HG03571 (cell line): ENCODE measurements around the gene ATXN7L1.

Experiments used
- ATAC-seq: cut with Tn5 transposase; IDR thresholded peaks from one replicate; pipeline ENCODE4 v1.9.1; 2021; ENCODE audit not compliant: unreplicated experiment

The ATXN7L1 gene

DNA sequence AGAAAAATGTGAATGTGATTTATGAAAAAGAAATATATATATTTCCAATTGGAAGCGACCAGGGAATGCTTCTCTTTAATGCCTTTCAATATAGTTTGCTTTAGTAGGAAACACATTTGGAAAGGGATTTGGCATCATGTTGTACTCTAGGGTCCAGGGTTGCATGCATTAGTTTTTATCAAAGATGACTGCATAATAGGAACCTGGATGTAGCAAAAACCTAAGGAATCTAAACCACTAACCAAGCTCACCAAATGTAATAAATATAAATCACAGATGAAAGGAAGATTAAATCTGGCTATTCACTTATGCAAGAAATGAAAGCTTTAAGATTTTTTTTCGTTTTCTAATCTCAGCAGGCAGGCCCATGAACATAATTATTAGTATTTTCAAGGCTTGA lies 120.0 kb downstream of the ATXN7L1 start:
- no peak for ATAC-seq

DNA sequence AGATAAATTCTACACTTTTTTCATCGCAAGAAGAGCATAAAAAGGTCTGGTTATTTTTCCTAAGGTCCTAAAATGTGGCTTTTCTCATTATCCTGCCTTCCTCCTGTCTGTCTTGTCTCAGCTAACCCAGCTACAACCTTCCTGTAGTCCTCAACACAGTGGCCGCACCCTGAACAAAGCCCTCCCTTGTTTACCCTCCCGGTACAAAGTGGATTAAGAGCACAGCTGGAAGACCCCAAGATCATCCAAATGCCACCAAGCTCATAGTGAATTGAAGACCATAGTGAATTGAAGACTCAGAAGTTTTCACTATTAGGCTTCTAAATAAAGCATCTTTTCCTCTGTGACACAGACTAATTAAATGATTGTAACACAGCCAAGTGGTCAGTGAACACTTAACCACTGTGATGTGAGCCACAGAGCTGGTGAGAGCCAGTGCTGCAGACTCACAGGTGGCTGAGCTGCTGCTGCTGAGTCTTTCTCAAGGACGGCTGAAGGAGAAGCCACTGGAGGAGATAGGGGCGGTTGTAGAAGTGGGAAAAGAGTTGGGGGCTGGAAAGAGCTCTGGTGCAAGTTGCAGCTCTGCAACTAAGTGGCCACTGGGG lies 123.6 kb downstream of the ATXN7L1 start:
- ATAC-seq, result no peak

DNA sequence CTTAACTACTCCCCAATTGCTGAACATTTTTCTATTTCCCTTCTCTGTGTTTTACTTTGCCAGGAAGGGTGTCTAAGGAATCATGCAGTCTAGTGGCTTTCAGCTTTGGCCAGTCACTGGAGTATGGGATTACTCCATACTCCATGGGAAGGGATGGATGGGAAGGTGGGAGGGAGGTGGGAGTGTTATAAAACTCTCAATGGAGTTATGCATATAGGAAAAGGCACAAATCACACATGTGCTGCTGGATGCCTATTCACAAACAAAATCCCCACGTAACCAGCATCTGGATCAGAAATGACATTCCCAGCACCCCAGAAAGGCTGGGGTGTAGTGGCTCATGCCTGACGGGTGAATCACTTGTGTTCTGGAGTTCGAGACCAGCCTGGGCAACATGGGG lies 125.3 kb downstream of the ATXN7L1 start:
- ATAC-seq, result no peak

DNA sequence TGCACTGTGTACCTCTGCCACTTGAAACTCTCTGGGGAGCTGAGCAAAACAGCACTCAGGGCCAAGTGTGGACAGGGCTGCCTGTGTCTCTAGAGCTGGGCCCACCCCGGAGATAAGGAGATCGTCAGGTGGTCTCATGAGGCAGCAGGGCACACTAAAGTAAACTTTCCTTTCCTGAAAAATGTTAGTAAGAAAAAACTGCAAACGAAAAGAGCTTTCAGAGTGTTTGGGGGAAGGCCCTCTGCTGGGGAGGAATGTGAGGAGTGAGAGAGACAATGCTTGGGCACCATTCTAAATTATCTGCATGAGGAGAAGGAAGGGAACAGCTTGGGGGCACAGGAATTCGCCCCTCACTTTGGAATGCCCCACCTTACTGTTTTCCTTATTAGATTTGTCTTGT lies 127.7 kb downstream of the ATXN7L1 start:
- ATAC-seq, result no peak

DNA sequence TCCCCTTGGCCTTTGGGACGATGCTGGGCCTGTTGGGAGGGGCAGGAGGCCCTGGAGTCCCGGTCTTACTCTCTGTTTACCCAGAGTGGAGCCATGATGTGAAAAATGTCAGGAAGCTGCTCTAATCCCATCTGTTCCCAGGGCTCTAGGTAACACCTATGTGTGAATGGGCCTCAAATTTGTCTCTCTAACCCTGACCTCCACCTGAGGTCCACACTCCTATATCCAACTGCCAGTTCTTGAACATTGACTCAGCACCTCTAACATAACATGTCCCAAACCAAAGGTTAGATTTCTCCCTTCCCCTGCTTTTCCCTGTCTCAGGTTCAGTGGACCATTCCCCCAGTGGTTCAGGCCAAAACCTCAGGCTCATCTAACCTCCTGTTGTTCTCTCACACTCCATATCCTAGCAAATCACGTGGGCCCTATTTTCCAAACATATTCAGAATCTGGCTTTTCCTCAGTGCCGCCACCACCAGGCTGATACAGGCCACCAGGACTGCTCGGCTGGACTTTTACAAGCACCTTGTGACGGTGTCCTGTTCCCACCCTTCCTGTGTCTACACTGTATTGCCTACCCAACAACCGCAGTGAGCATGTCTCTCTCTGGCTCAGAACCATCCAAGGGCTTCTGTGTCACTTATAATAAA lies 130.6 kb downstream of the ATXN7L1 start:
- no peak for ATAC-seq

DNA sequence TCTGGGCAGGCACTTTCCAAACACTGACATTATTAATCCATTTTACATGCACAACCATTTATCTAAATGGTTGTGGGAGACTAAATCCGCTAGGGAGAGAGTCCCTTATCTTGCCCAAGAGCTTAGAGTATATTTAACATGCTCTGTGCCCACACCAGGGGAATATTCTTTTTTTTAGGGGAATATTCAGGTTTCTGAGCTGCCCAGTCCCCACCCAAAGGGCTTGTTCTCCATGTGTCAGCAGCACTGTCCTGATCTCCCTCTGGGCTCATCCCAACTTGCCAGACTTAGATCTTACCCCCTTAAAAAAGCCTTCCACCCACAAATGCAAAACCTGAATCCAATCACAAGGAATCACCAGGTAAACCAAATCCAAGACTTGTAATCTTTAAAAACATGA lies 132.1 kb downstream of the ATXN7L1 start:
- ATAC-seq, result no peak

DNA sequence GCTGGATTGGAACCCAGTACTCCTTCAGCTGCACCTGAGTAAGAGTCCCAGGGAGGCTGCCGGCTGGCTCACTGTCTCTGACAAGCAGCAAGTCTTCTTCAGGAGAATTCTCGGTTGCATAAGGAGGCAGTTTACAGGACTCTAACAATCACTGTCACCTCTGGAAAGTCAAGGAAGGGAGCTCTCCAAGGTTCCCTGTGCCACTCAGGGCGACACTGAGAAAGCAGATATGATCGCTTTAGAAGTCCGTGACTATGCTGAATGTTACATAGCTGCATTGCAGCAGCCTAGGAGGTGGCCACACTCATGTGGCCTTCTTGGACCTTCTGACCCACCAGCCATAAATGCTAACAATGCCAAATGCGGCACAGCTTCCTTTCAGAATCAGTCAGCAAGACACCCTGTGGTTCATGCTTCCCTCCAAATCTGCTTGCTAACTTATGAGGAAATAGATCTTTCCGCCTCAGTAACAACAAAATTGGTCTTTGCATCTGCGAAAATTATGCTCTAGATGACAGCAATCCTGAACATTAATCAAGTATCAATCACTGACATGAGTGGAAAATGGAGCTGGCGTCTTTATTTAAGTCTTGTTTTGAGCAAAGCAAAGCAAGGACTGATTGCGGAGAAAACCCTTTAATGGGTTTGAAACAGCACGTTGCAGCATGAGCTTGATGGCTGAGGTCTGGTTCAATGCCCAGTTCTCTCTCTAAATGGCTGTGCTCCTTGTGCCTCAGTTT lies 132.9 kb downstream of the ATXN7L1 start:
- no peak for ATAC-seq

DNA sequence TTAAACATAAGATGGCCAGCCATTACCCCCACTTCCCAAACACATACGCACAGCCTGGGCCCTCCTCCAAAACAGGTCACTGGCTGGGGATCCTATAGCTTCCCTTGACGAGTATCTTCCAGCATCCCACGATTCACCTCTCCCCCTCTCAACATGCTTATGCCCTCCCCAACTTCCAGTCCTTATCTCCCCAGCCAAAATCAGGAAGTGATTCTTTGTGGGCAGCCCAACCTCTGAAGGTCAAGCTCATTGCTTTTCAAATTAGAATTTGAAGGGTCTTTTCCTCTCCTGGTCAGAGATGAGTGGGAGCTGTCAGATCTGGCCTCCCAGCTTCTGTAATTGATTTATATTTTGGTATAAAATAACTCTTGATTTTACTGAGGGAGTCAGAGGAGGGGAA lies 133.6 kb downstream of the ATXN7L1 start:
- ATAC-seq, result no peak

DNA sequence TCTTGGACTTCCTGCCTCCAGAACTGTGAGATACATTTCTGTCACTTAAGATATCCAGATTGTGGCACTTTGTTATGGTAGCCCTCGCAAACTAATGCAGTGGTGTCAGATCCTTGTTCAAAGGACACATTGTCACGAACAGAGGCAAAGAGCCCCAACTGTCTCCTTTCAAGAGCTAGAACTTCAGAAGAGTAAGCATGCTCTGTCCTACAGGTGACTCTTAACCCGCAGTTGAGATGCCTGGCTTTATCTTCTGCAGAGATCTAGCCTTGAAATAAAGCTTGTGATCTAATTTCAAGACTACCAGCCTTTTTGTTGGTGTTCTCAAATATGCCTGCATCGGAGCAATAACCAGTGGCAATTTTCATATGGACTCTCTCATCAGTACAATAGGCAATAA lies 134.4 kb downstream of the ATXN7L1 start:
- no peak for ATAC-seq

DNA sequence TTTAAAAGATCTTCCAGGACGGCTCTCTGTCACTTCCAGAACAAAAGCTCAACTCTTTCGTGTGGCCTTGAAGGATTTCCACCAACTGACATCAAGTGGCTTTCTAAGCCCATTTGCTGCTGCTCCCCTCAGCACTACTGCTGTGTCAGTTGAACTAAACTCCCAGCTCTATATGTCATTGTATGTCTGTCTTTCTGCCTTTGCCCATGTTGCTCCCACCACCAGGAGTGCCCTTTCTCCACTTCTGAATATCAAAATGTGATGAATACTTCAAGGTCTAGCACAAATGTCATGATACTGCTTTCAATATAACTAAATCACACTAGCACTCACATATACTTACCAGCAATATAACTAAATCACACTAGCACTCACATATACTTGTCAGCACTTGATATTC lies 138.3 kb downstream of the ATXN7L1 start:
- ATAC-seq, result no peak

DNA sequence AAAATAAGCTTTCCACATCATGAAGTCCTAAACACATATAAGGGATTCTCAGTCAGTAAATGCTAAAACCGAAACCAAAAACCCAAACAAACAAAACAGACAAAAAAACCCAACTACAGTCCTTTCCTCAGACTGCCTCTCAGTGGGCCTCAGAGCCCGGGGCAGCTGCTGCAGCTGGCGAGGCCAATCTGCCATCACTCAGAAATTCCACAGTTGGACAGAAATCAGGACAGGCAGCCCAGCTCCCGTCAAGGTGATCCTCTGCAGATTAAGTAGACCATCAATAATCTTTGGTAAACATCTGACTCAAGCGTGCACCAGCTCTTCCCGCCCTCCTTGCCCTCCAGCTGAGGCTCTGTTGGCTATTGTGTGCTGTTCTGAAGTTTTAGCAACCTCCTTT lies 142.2 kb downstream of the ATXN7L1 start:
- ATAC-seq, result no peak

DNA sequence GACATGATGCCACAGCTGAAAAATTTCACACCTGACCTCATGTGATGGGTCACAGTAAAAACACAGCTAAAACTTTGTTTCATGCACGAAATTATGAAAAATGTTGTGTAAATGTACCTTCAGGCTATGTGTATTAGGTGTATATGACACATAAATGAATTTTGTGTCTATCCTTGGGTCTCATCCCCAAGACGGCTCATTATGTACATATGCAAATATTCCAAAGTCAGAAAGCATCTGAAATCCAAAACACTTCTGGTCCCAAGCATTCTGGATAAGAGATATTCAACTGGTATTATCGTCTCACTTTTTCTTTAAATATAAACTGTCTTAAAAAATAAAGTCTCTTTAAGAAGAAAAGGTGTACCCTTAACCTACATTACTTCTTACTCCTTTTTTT lies 145.4 kb downstream of the ATXN7L1 start:
- no peak for ATAC-seq

DNA sequence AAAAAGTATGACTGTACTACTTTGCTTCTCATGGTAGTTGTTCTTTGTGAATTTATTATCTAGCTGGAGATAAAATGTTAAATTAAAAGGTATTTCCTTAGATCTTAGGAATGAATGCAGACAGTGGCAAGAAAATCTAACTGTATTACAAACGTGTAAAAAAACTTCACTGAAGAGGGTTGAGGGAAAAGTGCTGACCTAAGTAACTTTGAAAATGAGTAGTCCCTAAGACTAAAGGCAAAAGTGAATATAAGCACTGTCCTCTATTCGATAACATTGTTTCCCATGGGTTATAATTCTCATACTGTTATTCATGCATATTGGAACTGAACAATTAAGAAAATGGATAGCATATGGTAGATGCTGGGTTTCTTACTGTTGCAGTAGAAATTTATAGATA lies 148.4 kb downstream of the ATXN7L1 start:
- no peak for ATAC-seq

DNA sequence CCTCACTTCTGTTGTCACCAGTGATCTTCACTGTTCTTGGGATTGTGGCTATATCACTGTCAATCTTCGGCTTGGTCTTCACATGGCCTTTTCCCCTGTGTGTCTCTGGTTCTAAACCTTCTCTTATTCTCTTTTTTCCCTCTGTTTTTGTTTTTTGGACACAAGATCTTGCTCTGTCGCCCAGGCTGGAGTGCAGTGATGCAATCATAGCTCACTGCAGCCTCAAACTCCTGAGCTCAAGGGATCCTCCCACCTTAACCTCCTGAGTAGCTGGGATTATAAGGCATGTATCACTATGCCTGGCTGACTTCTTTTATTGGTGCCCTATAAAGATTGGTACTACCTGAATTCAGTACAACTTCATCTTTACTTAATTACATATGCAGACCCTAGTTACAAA lies 151.7 kb downstream of the ATXN7L1 start:
- no peak for ATAC-seq

DNA sequence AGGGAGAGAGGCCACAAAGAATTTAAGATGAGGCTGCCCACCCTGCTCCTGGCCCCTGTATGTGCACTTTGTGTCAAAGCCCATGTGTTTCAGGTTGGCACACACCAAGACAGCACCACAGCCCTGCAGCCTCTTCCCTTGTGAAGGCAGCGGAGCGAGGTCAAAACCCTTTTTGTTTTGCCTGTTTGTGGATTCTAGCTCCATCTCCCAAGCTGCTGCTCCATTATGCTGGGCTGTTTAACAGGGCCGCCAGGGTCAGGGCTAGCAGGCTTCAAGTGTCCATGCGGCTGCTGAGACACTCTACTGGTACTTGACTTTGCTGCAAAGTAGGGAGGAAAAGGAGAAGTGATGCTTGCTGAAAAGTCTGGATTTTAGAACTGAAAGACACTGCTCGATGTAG lies 152.8 kb downstream of the ATXN7L1 start:
- ATAC-seq, result no peak

DNA sequence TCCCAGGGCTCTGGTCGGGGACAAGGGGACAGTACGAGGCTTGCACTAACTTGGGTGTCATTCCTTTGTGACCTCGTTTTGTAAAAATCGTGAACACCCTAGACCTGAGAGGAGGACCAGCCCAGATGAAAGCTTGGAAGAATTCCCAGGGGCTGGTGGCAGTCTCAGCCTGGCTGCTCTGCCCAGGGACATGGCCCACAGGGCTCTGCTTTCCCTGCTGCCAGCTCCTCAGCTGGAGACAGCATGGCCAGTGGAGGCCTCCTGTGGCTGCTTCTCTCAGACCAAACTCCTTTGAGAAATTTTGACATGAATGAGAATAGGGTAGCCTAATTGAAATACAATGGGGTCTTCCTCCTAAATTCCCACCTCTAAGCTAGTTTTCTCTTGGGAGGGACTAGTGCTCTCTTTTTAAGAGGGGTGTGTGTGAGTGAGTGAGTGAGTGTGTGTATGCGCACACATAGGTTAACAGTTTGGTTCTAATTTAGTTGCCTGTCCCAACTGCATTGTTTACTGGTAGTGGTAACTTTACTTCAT lies 154.8 kb downstream of the ATXN7L1 start:
- ATAC-seq, result no peak

DNA sequence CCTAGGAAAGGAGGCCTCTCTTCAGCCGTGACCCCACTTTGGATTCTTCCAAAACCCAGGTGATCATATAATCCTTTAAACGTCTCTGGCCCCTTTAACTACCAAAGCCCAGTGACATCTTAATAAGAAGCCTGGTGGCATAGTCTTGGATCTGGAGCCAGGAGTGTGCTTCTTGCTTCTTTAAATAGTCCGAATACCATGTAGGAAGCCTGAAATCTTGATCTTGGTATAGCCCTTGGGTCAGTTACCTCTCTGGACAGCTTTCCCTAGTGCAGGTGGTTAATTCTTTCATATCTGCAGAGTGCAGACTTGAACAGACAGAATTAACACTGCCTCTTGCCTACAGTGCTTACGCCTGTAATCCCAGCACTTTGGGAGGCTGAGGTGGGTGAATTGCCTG lies 156.5 kb downstream of the ATXN7L1 start:
- ATAC-seq, result no peak

DNA sequence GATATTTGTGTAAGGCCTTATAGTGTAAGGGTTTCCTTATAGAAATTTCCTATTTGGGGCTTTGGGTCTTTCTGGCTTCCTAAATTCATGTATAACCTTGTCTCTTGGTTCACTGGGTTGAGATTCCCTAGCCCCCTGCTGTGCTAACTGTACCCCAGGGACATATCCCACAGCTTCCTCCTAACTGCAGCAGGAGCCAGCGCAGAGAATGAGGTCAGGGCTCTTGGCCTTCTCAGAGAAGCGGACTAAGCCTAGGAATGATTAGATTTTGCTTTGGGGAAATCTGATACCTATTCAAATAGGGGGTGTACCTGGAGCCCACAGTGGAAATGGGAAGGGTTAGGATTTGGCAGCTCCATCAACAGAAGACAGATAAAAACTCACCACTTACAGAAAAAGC lies 157.0 kb downstream of the ATXN7L1 start:
- ATAC-seq, result no peak

DNA sequence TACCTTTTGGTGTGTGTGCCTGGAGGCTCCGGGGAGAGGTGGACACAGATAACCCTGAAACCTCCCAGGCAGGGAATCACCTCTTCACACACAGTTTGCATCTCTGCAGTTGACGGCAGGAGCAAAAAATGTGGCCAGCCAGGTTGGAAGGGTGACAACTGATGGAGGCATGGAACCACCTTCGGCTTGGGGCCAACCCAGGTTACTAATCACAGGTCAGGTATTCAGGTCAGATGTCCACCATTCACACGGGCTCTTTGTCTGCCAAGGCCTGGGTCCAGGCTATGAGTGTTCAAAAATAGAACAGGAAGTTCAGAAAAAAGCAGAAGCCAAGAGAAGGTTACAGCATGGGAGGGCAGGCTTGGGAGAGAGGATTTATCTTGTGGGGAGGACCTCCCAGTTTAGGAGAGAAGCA lies 157.9 kb downstream of the ATXN7L1 start:
- no peak for ATAC-seq

DNA sequence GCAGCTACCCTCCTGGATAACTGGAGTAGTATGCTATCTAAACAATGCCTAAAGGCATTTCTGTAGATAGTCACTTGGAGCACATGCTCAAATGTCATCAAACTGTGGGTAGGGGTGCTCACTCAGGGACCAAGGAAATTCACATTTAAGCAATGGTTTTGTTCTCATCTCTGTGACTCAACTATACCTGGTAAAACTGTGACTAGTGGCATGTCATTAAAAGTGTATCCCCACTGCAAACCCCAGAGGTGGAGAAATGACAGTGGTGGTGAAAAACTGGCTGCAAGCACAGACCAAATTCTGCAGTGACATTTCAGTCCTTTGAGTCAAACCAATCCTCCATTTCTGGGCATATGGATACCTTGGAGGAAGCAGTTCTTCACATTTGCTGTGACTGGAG lies 160.9 kb downstream of the ATXN7L1 start:
- ATAC-seq, result no peak

DNA sequence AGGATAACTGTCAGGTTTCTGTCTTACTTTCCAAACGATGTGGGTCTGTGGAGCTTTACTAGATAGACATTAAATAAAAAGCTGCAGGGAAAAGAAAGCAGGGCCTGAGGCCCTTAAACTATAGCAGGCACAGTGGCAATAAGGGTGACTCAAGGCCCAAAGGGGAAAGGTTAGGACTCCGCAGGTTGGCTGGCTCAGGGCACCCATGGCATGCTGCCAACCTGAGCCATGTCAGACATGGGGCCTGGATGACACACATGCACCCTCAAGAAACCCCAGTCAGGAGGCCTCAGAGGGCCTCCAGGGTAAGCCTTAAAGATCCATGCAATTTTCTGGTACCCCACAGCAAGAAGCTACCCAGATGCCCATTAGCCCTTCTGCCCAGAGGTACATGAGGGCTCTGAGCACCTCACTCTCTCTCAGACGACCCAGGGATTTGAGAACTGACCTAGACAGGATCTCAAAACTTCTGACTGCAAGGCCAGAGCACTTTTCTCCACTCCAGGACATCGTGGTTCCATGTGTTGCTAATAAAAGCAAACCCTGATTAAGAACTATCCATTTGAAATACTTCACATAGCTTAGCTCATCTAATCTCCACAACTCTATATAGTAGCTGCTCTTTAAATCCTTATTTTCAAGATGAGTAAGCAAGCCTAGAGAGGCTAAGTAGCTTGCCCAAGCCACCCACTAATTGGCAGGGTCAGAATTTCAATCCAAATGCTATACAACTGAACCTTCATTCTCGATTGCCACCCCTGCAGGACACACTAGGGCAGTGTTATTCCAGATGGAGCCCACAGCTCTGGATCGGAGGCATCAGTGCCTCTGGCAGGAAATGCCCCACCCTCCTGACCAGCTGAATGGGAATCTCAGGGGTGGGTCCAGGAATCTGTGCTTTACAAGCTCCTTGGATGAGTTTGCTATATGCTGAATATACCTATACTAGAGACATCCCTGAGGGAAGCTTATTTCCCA lies 162.6 kb downstream of the ATXN7L1 start:
- ATAC-seq, result no peak
